ENCODE results near the gene GDI1. TPM values are rescaled to one million over a fixed set of nuclear protein-coding genes. Genes with fewer than 3 reads are reported as not detected.

GDI1 gene
- total and polyA plus RNA-seq, 2 donors (not counting 1 experiment from before 2014, with no cell fraction given), result 199 to 311 TPM

DNA sequence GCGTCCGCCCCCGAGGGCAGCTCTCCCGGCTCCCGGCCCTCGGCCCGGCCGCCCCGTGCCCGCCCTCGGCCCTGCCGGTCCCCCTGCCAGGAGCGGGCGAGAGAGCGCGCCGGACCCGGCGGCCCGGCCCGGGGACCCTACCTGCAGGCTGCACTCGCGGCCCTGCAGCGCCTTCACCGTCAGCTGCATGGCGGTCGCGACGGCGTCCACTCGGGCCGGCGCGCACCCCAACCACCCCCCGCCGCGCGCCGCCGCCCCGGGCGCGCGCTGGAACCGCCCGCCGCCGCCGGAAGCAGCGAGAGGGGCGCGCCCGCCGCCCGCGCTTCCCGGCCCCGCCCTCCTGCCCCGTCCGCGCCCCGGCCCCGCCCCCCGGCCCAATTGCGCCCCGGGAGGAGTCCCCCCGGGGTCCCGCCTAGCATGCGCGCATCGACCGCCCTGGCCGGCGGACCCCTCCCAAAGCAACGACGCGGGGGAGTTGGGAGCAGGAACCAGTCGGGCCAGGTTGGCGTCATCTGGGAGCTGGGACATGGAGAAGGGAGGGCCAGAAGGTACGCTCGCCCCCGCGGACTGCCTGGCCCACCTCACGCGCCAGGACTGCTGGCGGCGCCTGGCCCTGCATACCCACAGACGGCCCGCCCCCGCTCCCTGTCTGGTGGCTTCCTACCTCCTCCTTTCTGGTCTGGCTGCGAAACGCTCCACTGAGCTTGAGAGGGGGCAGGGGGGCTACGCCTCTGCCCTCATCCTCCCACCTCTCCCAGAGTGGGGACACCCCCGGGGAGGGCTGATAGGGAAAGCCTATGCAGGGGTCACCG, 49.6 kb downstream of the GDI1 start, which contains the start of gene UBL4A:
Gene UBL4A (minus strand): TSS at position 220 of the 812 bp plus-strand sequence. CDS start 31 bp downstream, at position 189.
- CTCF ChIA-PET, result interaction anchor here (1.6 to 2.7 kb wide), 3 partner anchors 41 to 113 kb away, joined by 4 to 12 read pairs (median 5); partner anchors contain the start of gene ATP6AP1
- under 1% methylated on average over 42 of the region's 95 CpGs for WGBS (ENCODE audit: insufficient coverage)
- Histone ChIP-seq H4K20me1 (ENCODE audit: control insufficient read depth, insufficient read depth, low read length, poor library complexity, severe bottlenecking) (no peaks in the 10 kb centered on the region), H3K79me2 (ENCODE audit: control insufficient read depth, insufficient read depth, low read length) (peaks cover 20% of the 10 kb centered on the region), H3K27ac (ENCODE audit: low read length in 2 of 2) (peak within 1 kb of the TSS; percentile 50 to 72), H3K36me3 (replicated peaks in 1 of 2; ENCODE audit: control extremely low read depth in 1 of 2, control insufficient read depth in 1 of 2, extremely low read depth in 1 of 2, insufficient read depth in 2 of 2, low read length in 1 of 2) (peaks cover 0 to 13% of the 10 kb centered on the region in 2 experiments), H3K9me3 (ENCODE audit: control extremely low read depth in 1 of 3, control insufficient read depth in 2 of 3, insufficient read depth in 1 of 3, low read length in 2 of 3) (no peaks in the 10 kb centered on the region), H3K4me3 (ENCODE audit: control extremely low read depth in 1 of 5, extremely low read depth in 1 of 5, insufficient read depth in 1 of 5, low read depth in 2 of 5, low read length in 4 of 5) (peak within 1 kb of the TSS in 4 of 5 experiments; percentile 47 to 67 (median 60)), H3K4me1 (ENCODE audit: control insufficient read depth in 2 of 2, insufficient read depth in 2 of 2, low read length in 2 of 2) (peaks cover 5 to 42% of the 10 kb centered on the region in 2 donors), H2AFZ (ENCODE audit: insufficient read depth, low read depth, low read length, poor library complexity, severe bottlenecking) (peak within 1 kb of the TSS; percentile 56), H3K27me3 (replicated peaks in 1 of 4; ENCODE audit: control extremely low read depth in 1 of 4, control insufficient read depth in 3 of 4, insufficient read depth in 4 of 4, low read length in 3 of 4) (no peaks in the 10 kb centered on the region), H3K4me2 (replicated peaks; ENCODE audit: low read depth, low read length, poor library complexity, severe bottlenecking) (peak within 1 kb of the TSS; percentile 82), H3K9ac (ENCODE audit: low read length) (peak within 1 kb of the TSS; percentile 68)
- ATAC-seq (ENCODE audit: low read depth) (peak; percentile 37), DNase-seq (peak; percentile 77)
- peaks cover 25% of the 10 kb centered on the region for H3K4me1 Mint-ChIP-seq
- POLR2A ChIA-PET, result interaction anchor here (0.6 to 1.6 kb wide), 7 partner anchors 28 to 88 kb away, joined by 3 to 10 read pairs (median 4); partner anchors contain the start of genes FAM3A and RPL10
- no peak for TF ChIP-seq EZH2 (IDR thresholded peaks at IDR 0.05; ENCODE audit: borderline replicate concordance, insufficient read depth, low read depth, low read length, poor library complexity, severe bottlenecking)
- TF ChIP-seq, protein P1, sequence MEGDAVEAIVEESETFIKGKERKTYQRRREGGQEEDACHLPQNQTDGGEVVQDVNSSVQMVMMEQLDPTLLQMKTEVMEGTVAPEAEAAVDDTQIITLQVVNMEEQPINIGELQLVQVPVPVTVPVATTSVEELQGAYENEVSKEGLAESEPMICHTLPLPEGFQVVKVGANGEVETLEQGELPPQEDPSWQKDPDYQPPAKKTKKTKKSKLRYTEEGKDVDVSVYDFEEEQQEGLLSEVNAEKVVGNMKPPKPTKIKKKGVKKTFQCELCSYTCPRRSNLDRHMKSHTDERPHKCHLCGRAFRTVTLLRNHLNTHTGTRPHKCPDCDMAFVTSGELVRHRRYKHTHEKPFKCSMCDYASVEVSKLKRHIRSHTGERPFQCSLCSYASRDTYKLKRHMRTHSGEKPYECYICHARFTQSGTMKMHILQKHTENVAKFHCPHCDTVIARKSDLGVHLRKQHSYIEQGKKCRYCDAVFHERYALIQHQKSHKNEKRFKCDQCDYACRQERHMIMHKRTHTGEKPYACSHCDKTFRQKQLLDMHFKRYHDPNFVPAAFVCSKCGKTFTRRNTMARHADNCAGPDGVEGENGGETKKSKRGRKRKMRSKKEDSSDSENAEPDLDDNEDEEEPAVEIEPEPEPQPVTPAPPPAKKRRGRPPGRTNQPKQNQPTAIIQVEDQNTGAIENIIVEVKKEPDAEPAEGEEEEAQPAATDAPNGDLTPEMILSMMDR (IDR thresholded peaks at IDR 0.05), result no peak
- peak within 1 kb of the TSS; percentile 82 for H3K4me3 Mint-ChIP-seq
- H3K27me3 Mint-ChIP-seq, result no peaks in the 10 kb centered on the region
- intact Hi-C loops (cut with micrococcal nuclease), result no loop called here
- peak within 1 kb of the TSS; percentile 75 for H3K27ac Mint-ChIP-seq
- H3K9me3 Mint-ChIP-seq (ENCODE audit: insufficient read depth), result no peaks in the 10 kb centered on the region

All from B cell (primary cell).